Umbilical cord (tissue), 2 donors: Measurements from ENCODE around the gene DHX30. TPM values are rescaled to one million over a fixed set of nuclear protein-coding genes. Genes with fewer than 3 reads are reported as not detected.
A peak's percentile ranks its signal among the peaks of the same experiment; 100 is the strongest.
"Not testable (repeated sequence)": the region's sequence is repeated elsewhere in the genome, so short reads cannot be mapped to it uniquely, and the experiment has no call there.

ENCODE experiments used
- DNase-seq: peaks from one replicate; pipeline ENCODE4 v3.0.0-alpha.2; 2015; ENCODE audit warnings: low spot score
- total RNA-seq: library from RNA; depleted of rRNA; stranded (reverse); fragments of >200 nt; gene quantifications from one replicate; pipeline ENCODE4 v1.2.3, GENCODE V29; 2014; ENCODE audit warnings: low replicate concordance; ENCODE audit not compliant: insufficient read depth

Gene DHX30
- total RNA-seq, 1 donor from 2014 or later = 41.2 TPM

- no peak for DNase-seq
These were observed 74.8 kb downstream of the DHX30 start for GRCh38 chr3:47877719-47878118.

- DNase-seq = no peak
These were observed 79.4 kb downstream of the DHX30 start for GRCh38 chr3:47882338-47882737.

- no peak for DNase-seq
These were observed 81.7 kb downstream of the DHX30 start for GRCh38 chr3:47884603-47885002.

GRCh38 chr3:47885168-47885567, 82.2 kb downstream of the DHX30 start:
- DNase-seq = no peak

GRCh38 chr3:47887991-47888390, 85.1 kb downstream of the DHX30 start:
- DNase-seq = not testable (repeated sequence)

GRCh38 chr3:47888986-47889757, 86.2 kb downstream of the DHX30 start:
- DNase-seq = no peak

GRCh38 chr3:47890126-47890827, 87.3 kb downstream of the DHX30 start:
- peak; percentile 21 for DNase-seq

- peak; percentile 49 for DNase-seq
These were observed 88.1 kb downstream of the DHX30 start for GRCh38 chr3:47890828-47891612.

GRCh38 chr3:47891613-47892005, 88.7 kb downstream of the DHX30 start:
- no peak for DNase-seq

GRCh38 chr3:47892286-47893040, 89.5 kb downstream of the DHX30 start:
- DNase-seq = no peak

GRCh38 chr3:47895241-47895640, 92.3 kb downstream of the DHX30 start:
- no peak for DNase-seq

- DNase-seq = no peak
These were observed 93.8 kb downstream of the DHX30 start for GRCh38 chr3:47896736-47897135.

- DNase-seq = no peak
These were observed 95.0 kb downstream of the DHX30 start for GRCh38 chr3:47897954-47898353.

- peak; percentile 58 for DNase-seq
These were observed 96.7 kb downstream of the DHX30 start for GRCh38 chr3:47899495-47900108.

Other genes starting within 250 kb of the DHX30 start
- gene CSPG5, start 224.3 kb upstream of the DHX30 start, total RNA-seq = 18.1 TPM
- gene SMARCC1, start 21.2 kb upstream of the DHX30 start, total RNA-seq = 46.2 TPM
- 54.9 TPM for gene MAP4, start 213.3 kb downstream of the DHX30 start, total RNA-seq